Left lung (tissue), 10 donors: Measurements from ENCODE around the gene TBC1D17. TPM values are rescaled to one million over a fixed set of nuclear protein-coding genes. Genes with fewer than 3 reads are reported as not detected.

ENCODE experiments used
- ATAC-seq: fragments of 200-7000 bp; cut with Tn5 transposase; one replicate; pipeline ENCODE4 v1.9.1; 2020; ENCODE audit warnings: moderate library complexity
- DNase-seq, 4 donors: peaks; one replicate each; pipeline ENCODE4 v3.0.0-alpha.2; 2013 to 2020
- H3K27ac ChIP-seq, 2 donors: fragments of 200-600 bp; sonication (generic) in 1 of 2; one replicate each; pipeline versions ENCODE4 v1.5.0 to v1.8.0; 2020 to 2021
- H3K27me3 ChIP-seq, 2 donors: fragments of 200-600 bp; sonication (generic) in 1 of 2; one replicate each; pipeline versions ENCODE4 v1.5.0 to v1.8.0; 2020 to 2021
- H3K36me3 ChIP-seq, 2 donors: fragments of 200-600 bp; sonication (generic) in 1 of 2; one replicate each; pipeline versions ENCODE4 v1.5.0 to v1.8.0; 2020 to 2021
- H3K4me1 ChIP-seq, 2 donors: fragments of 200-600 bp; one replicate each; pipeline ENCODE4 v1.8.0; 2021
- H3K4me3 ChIP-seq, 2 donors: fragments of 200-600 bp; sonication (generic) in 1 of 2; one replicate each; pipeline versions ENCODE4 v1.5.0 to v1.8.0; 2020 to 2021; ENCODE audit warnings: mild to moderate bottlenecking in 1 of 2
- H3K9me3 ChIP-seq, 2 donors: fragments of 200-600 bp; sonication (generic) in 1 of 2; one replicate each; pipeline versions ENCODE4 v1.5.0 to v1.8.0; 2020 to 2021
- intact Hi-C, 2 donors: fragments of 100-400 bp; cut with DNase I; formaldehyde crosslinking; loops; one replicate each; pipeline versions ENCODE4 v1.11.2 to v1.14.2; 2022
- polyA plus RNA-seq, 6 donors: library from polyadenylated mRNA; unstranded; fragments of 120-200 nt; gene quantifications; one replicate each; pipeline ENCODE4 v1.2.1, GENCODE V29; 2013; ENCODE audit not compliant: insufficient read length in 6 of 6
- total RNA-seq, 2 donors: library from RNA; stranded (reverse); fragmentation: NEBNext Ultra II Directional; extraction: Animal tissue kit (Norgen Biotek cat#: 25700); gene quantifications; one replicate each; pipeline ENCODE4 v1.2.1, GENCODE V29; 2021
- TF ChIP-seq, protein P1 (sequence below), 2 donors: fragments of 200-600 bp; sonication (generic) in 1 of 2; IDR thresholded peaks; one replicate each; pipeline versions ENCODE4 v1.5.0 to v1.8.0; 2021; ENCODE audit warnings: antibody characterized with exemption in 2 of 2
- donor health status: DM: no; HTN: yes; CAD: no.
- donor health status: DM: no; HTN: no; CAD: no.

The TBC1D17 gene
- total and polyA plus RNA-seq, 8 donors: 35.2 to 47.2 (median 45.0) TPM

GRCh38 chr19:49863254-49863934 is 14.1 kb upstream of the TBC1D17 start:
- Histone ChIP-seq H3K4me1 (peaks cover 19 to 32% of the 10 kb centered on the region in 2 donors), H3K27me3 (no peaks in the 10 kb centered on the region), H3K9me3 (no peaks in the 10 kb centered on the region), H3K4me3 (no peak overlapping the region), H3K27ac (no peak overlapping the region), H3K36me3 (peaks cover 0 to 67% of the 10 kb centered on the region in 2 donors)
- no peak for ATAC-seq
- intact Hi-C loops: no loop called here
- TF ChIP-seq, protein P1, sequence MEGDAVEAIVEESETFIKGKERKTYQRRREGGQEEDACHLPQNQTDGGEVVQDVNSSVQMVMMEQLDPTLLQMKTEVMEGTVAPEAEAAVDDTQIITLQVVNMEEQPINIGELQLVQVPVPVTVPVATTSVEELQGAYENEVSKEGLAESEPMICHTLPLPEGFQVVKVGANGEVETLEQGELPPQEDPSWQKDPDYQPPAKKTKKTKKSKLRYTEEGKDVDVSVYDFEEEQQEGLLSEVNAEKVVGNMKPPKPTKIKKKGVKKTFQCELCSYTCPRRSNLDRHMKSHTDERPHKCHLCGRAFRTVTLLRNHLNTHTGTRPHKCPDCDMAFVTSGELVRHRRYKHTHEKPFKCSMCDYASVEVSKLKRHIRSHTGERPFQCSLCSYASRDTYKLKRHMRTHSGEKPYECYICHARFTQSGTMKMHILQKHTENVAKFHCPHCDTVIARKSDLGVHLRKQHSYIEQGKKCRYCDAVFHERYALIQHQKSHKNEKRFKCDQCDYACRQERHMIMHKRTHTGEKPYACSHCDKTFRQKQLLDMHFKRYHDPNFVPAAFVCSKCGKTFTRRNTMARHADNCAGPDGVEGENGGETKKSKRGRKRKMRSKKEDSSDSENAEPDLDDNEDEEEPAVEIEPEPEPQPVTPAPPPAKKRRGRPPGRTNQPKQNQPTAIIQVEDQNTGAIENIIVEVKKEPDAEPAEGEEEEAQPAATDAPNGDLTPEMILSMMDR (IDR thresholded peaks at IDR 0.05): no peak
- DNase-seq: peak in 1 of 4 donors; percentile 75

DNA sequence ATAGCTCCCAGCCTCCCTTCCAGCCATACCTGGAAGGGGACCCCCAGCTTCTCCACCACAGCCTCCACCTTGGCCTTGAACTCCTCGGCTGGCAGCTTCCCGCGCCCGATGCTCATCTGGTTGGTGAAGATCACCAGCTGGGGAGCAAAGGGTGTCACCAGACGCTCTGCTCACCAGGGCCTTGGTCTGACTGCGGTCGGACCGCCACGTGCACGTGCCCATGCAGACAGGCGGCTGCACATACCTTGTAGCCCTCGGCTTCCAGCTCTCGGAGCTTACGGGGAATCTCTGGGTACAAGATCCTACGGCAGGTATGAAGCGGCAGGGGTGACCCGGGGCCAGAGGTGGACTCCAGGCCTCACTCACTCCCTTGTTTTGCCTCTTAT is 13.6 kb upstream of the TBC1D17 start:
- DNase-seq: peak in 2 of 4 donors; percentile 29 to 67
- Histone ChIP-seq H3K27ac (no peak overlapping the region), H3K9me3 (no peaks in the 10 kb centered on the region), H3K4me3 (no peak overlapping the region), H3K36me3 (peaks cover 0 to 61% of the 10 kb centered on the region in 2 donors), H3K27me3 (no peaks in the 10 kb centered on the region), H3K4me1 (peaks cover 21 to 37% of the 10 kb centered on the region in 2 donors)
- no peak for ATAC-seq
- intact Hi-C loops: no loop called here
- TF ChIP-seq, protein P1 (IDR thresholded peaks at IDR 0.05): no peak

DNA sequence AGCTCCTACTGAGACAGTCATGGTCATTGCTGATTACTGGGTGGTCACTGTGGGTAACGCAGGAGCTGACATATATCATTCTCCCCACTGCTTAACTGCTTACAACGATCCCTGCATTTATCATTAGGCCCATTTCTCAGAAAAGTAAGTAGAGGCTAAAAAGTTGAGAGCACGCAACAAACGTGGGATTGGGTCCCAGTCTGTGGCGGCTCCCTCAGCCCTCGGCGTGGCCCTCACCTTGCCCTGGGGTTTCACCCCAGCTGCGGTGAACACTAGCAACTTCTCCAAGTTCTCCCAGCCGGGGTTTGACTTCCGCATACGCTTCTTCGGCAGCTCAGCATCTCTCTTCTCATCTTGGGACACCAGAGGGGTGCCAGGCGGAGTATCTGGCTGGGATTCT is 12.6 kb upstream of the TBC1D17 start:
- H3K9me3 ChIP-seq: no peaks in the 10 kb centered on the region
- no peaks in the 10 kb centered on the region for H3K27me3 ChIP-seq
- TF ChIP-seq, protein P1 (IDR thresholded peaks at IDR 0.05): no peak
- intact Hi-C loops: no loop called here
- H3K27ac ChIP-seq: no peak overlapping the region
- peaks cover 21 to 42% of the 10 kb centered on the region in 2 donors for H3K4me1 ChIP-seq
- no peak for DNase-seq
- peaks cover 0 to 52% of the 10 kb centered on the region in 2 donors for H3K36me3 ChIP-seq
- no peak overlapping the region for H3K4me3 ChIP-seq
- ATAC-seq: no peak

DNA sequence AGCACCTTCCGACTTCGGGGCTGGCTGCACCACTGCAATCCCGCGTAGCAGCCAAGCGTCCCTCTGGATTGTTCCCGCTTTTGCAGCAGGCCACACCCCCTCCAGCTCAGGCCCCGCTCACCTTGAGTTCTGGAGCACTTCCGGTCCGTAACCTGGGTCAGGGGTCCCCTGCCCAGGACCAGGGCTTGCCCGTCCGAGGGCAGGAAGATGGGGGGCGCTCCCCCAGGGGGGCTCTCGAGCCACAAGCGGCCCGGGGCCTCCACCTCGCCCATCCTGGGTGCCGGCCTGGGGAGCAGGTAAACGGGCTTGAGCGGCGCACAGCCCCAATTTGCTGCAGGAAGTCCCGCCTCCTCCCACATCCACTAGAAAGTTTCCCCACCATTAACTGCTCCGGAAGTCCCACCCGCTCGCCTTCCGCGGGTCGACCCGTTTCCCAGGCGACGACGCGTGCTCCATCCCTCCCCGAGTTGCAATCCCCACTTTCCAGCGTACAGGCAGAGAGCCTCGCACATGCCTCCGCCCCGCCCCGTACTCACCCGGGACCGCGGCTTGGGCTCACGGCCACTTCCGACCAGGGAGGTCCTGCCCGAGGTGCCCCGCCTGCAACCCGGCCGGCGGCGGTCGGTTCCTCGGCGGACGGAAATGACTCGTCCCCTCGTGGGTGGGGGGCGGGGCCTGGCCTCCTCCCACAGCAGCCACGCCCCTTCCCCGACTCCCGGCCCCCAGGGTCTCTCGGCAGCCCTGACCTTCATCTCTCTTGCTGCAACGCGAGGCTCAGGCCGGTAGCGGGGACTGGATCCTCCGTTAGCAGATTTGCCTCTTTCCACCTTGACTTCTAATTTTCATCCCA is 10.3 kb upstream of the TBC1D17 start, which contains the start of gene PNKP:
TSS of gene PNKP (minus strand) at position 644 of the 850 bp plus-strand sequence. CDS start at position 272, 372 bp downstream.
- Histone ChIP-seq H3K4me3 (peak within 1 kb of the TSS; percentile 61 to 79), H3K27ac (peak within 1 kb of the TSS; percentile 93 to 97), H3K27me3 (no peaks in the 10 kb centered on the region), H3K36me3 (peaks cover 0 to 41% of the 10 kb centered on the region in 2 donors), H3K9me3 (no peaks in the 10 kb centered on the region), H3K4me1 (peaks cover 19 to 54% of the 10 kb centered on the region in 2 donors)
- TF ChIP-seq, protein P1 (IDR thresholded peaks at IDR 0.05): no peak
- DNase-seq: peak; percentile 91 to 95 (median 94)
- intact Hi-C loops: no loop called here
- ATAC-seq: peak; percentile 71

GRCh38 chr19:49869009-49869483 is 8.5 kb upstream of the TBC1D17 start:
- TF ChIP-seq, protein P1 (IDR thresholded peaks at IDR 0.05): no peak
- ATAC-seq (peak; percentile 8), DNase-seq (peak in 1 of 4 donors; percentile 93)
- peak overlapping the region; percentile 27 to 63 for H3K4me3 ChIP-seq
- H3K9me3 ChIP-seq: no peaks in the 10 kb centered on the region
- intact Hi-C loops: no loop called here
- no peaks in the 10 kb centered on the region for H3K27me3 ChIP-seq
- peaks cover 0 to 34% of the 10 kb centered on the region in 2 donors for H3K36me3 ChIP-seq
- H3K27ac ChIP-seq: peak overlapping the region; percentile 93 to 97
- peaks cover 19 to 54% of the 10 kb centered on the region in 2 donors for H3K4me1 ChIP-seq
